CD4-positive, alpha-beta memory T cell (primary cell): ENCODE data around the gene APAF1. TPM values are rescaled to one million over a fixed set of nuclear protein-coding genes. Genes with fewer than 3 reads are reported as not detected.
A peak's percentile ranks its signal among the peaks of the same experiment; 100 is the strongest.

Experiments used
- CTCF ChIA-PET: fragments of 350-600 bp; sonication (Branson Sonifier 250); formaldehyde crosslinking; loops from one replicate; lab custom pipeline; 2021; ENCODE audit warnings: inconsistent platforms; ENCODE audit not compliant: partially characterized antibody; lab: Charles Lee
- POLR2A ChIA-PET: fragments of 350-600 bp; sonication (Branson Sonifier 250); formaldehyde crosslinking; loops from one replicate; lab custom pipeline; 2021; ENCODE audit not compliant: partially characterized antibody; lab: Charles Lee
- DNase-seq, 5 donors: peaks; one replicate each; pipeline versions ENCODE4 v3.0.0 to v3.0.0-alpha.2; 2020 to 2022; ENCODE audit warnings: mixed read lengths in 1 of 5
- H3K27ac ChIP-seq: one replicate; pipeline ENCODE4 v1.7.0; 2013; ENCODE audit warnings: low read depth, low read length
- H3K27me3 ChIP-seq: 2 replicates; pipeline ENCODE4 v1.7.0; 2013; ENCODE audit warnings: mild to moderate bottlenecking, low read length, moderate library complexity; ENCODE audit not compliant: insufficient read depth
- H3K36me3 ChIP-seq: 2 replicates; pipeline ENCODE4 v1.7.0; 2013; ENCODE audit warnings: mild to moderate bottlenecking, low read length, moderate library complexity; ENCODE audit not compliant: insufficient read depth
- H3K4me1 ChIP-seq: 2 replicates; pipeline ENCODE4 v1.7.0; 2013; ENCODE audit warnings: mild to moderate bottlenecking, low read length, moderate library complexity; ENCODE audit not compliant: insufficient read depth
- H3K4me3 ChIP-seq, 2 donors: one replicate each; pipeline ENCODE4 v1.7.0; 2013; ENCODE audit warnings: low read length in 2 of 2, mild to moderate bottlenecking in 1 of 2
- H3K9me3 ChIP-seq, 2 donors: one replicate each; pipeline ENCODE4 v1.7.0; 2013; ENCODE audit warnings: low read length in 2 of 2, control low read depth in 1 of 2; ENCODE audit not compliant: control insufficient read depth in 1 of 2
- H3K27ac Mint-ChIP-seq, 7 donors: one replicate each; pipeline ENCODE4 v1.8.0; 2020 to 2021; ENCODE audit warnings: mixed read lengths in 7 of 7, mild to moderate bottlenecking in 6 of 7, inconsistent platforms in 3 of 7, moderate library complexity in 3 of 7
- H3K27me3 Mint-ChIP-seq, 2 donors: one replicate each; pipeline ENCODE4 v1.8.0; 2020 to 2021; ENCODE audit warnings: mixed read lengths in 2 of 2
- H3K36me3 Mint-ChIP-seq, 2 donors: one replicate each; pipeline ENCODE4 v1.8.0; 2020 to 2021; ENCODE audit warnings: mixed read lengths in 2 of 2, inconsistent platforms in 1 of 2, mild to moderate bottlenecking in 1 of 2
- H3K4me1 Mint-ChIP-seq, 4 donors: one replicate each; pipeline ENCODE4 v1.8.0; 2020 to 2021; ENCODE audit warnings: mixed read lengths in 4 of 4, mild to moderate bottlenecking in 1 of 4
- H3K4me3 Mint-ChIP-seq, 8 donors: one replicate each; pipeline ENCODE4 v1.8.0; 2020 to 2021; ENCODE audit warnings: mixed read lengths in 8 of 8, mild to moderate bottlenecking in 7 of 8, moderate library complexity in 6 of 8, inconsistent platforms in 3 of 8
- H3K9me3 Mint-ChIP-seq, 8 donors: one replicate each; pipeline ENCODE4 v1.8.0; 2020 to 2021; ENCODE audit warnings: mixed read lengths in 8 of 8, mild to moderate bottlenecking in 5 of 8, inconsistent platforms in 3 of 8, moderate library complexity in 1 of 8
- intact Hi-C: fragments of 100-400 bp; cut with micrococcal nuclease; formaldehyde crosslinking; loops from one replicate; pipeline ENCODE4 v1.15.1; 2023
- polyA plus RNA-seq, 2 donors: library from polyadenylated mRNA; unstranded; fragments of 300-500 nt; fragmentation: Illumina TruSeq; gene quantifications; one replicate each; pipeline ENCODE4 v1.2.3, GENCODE V29; 2021
- total RNA-seq, 2 experiments: library from RNA; stranded (reverse); gene quantifications; one replicate each; pipeline ENCODE4 v1.2.3, GENCODE V29; 2021

APAF1 gene
- total and polyA plus RNA-seq, 4 experiments from 2014 or later: 5.3 to 32.2 (median 20.1) TPM

DNA sequence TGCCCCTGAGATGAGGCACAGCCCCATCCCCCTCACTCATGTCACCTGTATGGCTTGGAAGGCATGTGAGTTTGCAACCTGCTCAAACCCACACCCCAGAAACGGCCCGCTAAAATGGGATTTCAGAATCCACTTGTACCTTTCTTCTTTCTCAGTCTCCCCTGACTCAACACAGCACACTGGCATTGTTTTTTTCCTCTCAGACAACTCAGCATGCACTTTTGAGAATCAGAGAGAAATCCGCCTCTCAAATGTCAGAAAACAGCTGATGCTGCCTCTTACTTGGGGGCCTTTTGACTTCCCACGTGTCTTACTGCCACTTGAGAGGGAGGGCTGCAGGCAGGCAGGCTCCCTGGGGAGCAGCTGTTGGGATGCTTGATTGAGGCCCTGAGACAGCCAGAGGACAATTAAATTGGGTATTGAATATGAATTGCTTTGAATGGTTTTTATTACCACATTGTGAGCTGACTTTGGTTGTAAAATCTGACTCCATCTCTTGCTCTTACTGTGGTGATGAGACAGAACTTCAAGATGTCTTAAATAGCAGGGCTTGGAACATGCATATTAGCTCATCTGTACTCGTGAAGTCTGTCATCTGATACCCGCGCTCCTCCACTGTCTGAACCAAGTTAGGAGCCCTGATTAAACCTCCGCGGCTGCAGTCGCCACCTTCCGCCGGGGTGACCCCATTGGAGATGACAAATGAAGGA, 96.6 kb downstream of the APAF1 start:
- H3K27ac ChIP-seq: no peak overlapping the region
- H3K36me3 Mint-ChIP-seq: peaks cover 0 to 3% of the 10 kb centered on the region in 2 donors
- H3K27ac Mint-ChIP-seq: peak overlapping the region in 2 of 7 donors; percentile 31 to 57
- no peaks in the 10 kb centered on the region for H3K9me3 ChIP-seq
- H3K4me1 ChIP-seq: peaks cover 20% of the 10 kb centered on the region
- H3K9me3 Mint-ChIP-seq: peaks cover 0 to 4% (median 0%) of the 10 kb centered on the region in 8 donors
- peaks cover 6 to 11% of the 10 kb centered on the region in 2 donors for H3K27me3 Mint-ChIP-seq
- H3K4me3 Mint-ChIP-seq: no peak overlapping the region
- ChIA-PET POLR2A (interaction anchor here (0.8 kb wide), 1 partner anchor 8 kb away, joined by 3 read pairs; no protein-coding TSS in a partner anchor), CTCF (interaction anchor here (0.7 to 3.0 kb wide), 3 partner anchors 11 to 98 kb away, joined by 3 to 12 read pairs (median 9); no protein-coding TSS in a partner anchor)
- no peak for DNase-seq
- H3K4me1 Mint-ChIP-seq: peaks cover 6 to 14% (median 10%) of the 10 kb centered on the region in 4 donors
- intact Hi-C loops: no loop called here
- no peak overlapping the region for H3K4me3 ChIP-seq
- H3K27me3 ChIP-seq: no peaks in the 10 kb centered on the region
- H3K36me3 ChIP-seq: no peaks in the 10 kb centered on the region

DNA sequence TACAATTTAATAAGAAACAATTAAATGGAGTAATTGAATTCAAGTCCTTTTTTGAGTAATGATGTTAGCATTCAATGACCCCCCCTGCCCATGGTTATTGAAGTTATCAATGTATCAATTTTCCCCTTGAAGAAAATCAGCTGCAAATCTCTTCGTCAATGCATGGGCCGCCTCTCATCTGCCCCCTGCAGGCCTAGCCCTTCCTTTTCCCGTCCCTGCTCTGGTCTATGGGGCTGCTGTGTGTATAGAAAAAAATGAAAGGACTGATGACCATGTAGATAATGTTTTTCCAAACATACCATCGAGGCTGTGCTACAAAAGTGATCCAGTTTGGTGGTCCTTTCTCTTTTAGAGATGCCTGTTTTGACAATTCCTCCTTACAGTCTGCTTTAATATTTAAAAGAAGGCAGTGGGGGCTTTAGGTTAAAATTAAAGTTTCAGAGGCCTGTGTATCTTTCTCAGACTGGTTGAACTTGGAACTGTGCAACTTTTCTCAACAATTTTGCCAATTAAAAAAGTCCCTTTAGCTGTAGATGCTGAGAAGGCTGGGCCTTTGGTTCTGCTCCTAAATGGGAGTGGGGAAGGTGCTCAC, 98.4 kb downstream of the APAF1 start:
- DNase-seq: peak in 3 of 5 donors; percentile 5 to 24 (median 19)
- peaks cover 20% of the 10 kb centered on the region for H3K4me1 ChIP-seq
- Mint-ChIP-seq H3K27ac (peak overlapping the region in 1 of 7 donors; percentile 50), H3K27me3 (peaks cover 11 to 20% of the 10 kb centered on the region in 2 donors), H3K4me1 (peaks cover 6 to 14% (median 10%) of the 10 kb centered on the region in 4 donors), H3K36me3 (no peaks in the 10 kb centered on the region), H3K9me3 (peaks cover 0 to 4% (median 0%) of the 10 kb centered on the region in 8 donors), H3K4me3 (no peak overlapping the region)
- H3K9me3 ChIP-seq: no peaks in the 10 kb centered on the region
- POLR2A ChIA-PET: no interaction called here
- H3K36me3 ChIP-seq: no peaks in the 10 kb centered on the region
- no peaks in the 10 kb centered on the region for H3K27me3 ChIP-seq
- no peak overlapping the region for H3K27ac ChIP-seq
- intact Hi-C loops: loop anchor here (1.0 kb wide), 1 partner anchor 44 kb away; no protein-coding TSS in a partner anchor
- CTCF ChIA-PET: interaction anchor here (0.7 to 3.0 kb wide), 5 partner anchors 9 to 22 kb away, joined by 3 to 12 read pairs (median 3); no protein-coding TSS in a partner anchor
- no peak overlapping the region for H3K4me3 ChIP-seq

DNA sequence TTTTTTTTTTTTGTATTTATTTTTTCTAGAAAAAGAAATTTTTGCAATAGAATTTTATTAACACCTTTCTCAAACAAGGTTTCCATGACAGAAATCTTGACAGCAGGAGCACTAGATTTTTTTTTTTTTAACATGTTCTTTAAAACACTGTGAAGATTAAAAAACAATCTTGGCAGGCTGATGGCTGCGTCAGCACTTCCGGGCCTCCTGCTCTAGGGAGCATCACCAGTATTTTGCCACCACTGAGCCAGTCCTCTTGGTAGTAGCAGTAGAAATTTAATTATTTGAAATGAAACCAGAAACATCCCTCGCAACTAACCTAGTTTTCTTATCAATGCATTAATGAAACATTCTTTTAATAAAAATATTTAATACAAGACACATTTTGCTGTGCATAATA, 99.6 kb downstream of the APAF1 start:
- no peaks in the 10 kb centered on the region for H3K36me3 ChIP-seq
- H3K36me3 Mint-ChIP-seq: no peaks in the 10 kb centered on the region
- ChIA-PET CTCF (no interaction called here), POLR2A (no interaction called here)
- H3K4me1 ChIP-seq: peaks cover 20% of the 10 kb centered on the region
- peak overlapping the region in 2 of 7 donors; percentile 20 to 38 for H3K27ac Mint-ChIP-seq
- peak overlapping the region; percentile 66 to 88 (median 78) for H3K4me3 Mint-ChIP-seq
- no peak overlapping the region for H3K4me3 ChIP-seq
- intact Hi-C loops: no loop called here
- DNase-seq: peak; percentile 12 to 42 (median 36)
- peaks cover 0 to 4% (median 0%) of the 10 kb centered on the region in 8 donors for H3K9me3 Mint-ChIP-seq
- no peak overlapping the region for H3K27ac ChIP-seq
- peaks cover 11 to 23% of the 10 kb centered on the region in 2 donors for H3K27me3 Mint-ChIP-seq
- H3K4me1 Mint-ChIP-seq: peaks cover 6 to 14% (median 10%) of the 10 kb centered on the region in 4 donors
- H3K9me3 ChIP-seq: no peaks in the 10 kb centered on the region
- H3K27me3 ChIP-seq: no peaks in the 10 kb centered on the region

DNA sequence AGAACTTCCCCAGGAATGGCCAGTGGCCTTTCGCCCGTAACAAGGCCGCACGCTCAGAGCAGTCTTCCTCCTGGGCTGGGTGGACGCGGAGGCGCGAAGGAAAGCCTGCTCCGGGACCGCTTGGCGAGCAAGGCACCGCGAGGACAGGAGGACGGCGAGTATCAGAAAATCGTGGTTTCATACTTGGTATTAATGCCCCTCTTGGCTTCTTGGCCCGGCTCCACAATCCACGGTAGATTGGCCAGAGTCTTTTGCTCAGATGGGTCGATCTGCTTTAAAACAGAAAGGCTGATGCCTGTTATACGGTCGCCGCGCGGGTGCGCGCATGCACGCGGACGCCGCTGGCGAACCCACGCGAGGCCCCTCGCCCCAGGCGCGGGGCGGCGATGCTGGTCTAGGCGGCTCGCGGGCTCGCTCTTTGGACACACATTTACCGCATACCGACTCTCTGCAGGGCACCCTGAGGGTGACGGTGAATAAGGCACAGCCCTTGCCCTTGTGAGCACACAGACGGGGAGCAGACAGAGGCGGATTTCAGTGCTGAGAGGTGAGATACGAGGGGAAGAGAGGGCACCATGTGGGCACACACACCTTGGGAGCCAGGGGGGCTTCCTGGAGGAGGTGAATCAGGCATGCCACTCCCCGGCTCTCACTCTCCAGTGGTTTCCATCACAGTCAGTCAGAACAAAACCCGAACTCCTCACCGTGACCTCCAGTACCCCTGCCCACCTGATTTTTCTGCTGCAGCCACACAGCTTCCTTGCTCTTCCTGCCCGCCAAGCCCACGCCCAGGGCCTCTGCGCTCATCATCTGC, 100.7 kb downstream of the APAF1 start:
- Mint-ChIP-seq H3K27me3 (peaks cover 13 to 23% of the 10 kb centered on the region in 2 donors), H3K4me3 (peak overlapping the region; percentile 78 to 89 (median 86)), H3K9me3 (peaks cover 0 to 4% (median 0%) of the 10 kb centered on the region in 8 donors), H3K4me1 (peaks cover 6 to 14% (median 10%) of the 10 kb centered on the region in 4 donors), H3K36me3 (no peaks in the 10 kb centered on the region), H3K27ac (peak overlapping the region in 4 of 7 donors; percentile 58 to 81 (median 77))
- Histone ChIP-seq H3K36me3 (no peaks in the 10 kb centered on the region), H3K27ac (peak overlapping the region; percentile 41), H3K4me3 (peak overlapping the region; percentile 45 to 80), H3K4me1 (peaks cover 20% of the 10 kb centered on the region), H3K9me3 (no peaks in the 10 kb centered on the region), H3K27me3 (no peaks in the 10 kb centered on the region)
- intact Hi-C loops: no loop called here
- CTCF ChIA-PET: no interaction called here
- POLR2A ChIA-PET: no interaction called here
- DNase-seq: peak in 4 of 5 donors; percentile 15 to 37 (median 22)

DNA sequence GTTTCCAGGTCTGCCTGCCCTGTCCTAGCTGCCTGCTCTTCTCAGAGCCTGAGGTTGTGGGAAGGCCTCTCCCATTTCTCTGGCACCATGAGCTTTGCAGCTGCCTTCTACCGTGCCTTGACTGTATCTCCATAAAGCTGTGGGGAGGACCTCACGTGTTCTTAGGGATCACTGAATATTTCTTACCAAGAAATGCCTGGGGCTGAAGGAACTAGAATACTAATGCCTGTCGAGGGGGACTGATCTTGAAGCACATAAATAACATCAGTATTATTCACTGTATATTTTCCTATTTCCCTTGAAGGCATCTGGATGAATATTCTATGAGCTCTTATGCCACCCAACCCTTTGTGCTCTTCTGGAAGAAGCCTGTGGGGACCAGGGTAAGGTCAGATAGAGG, 103.4 kb downstream of the APAF1 start:
- ChIA-PET CTCF (interaction anchor here (1.3 kb wide), 1 partner anchor 26 kb away, joined by 3 read pairs; no protein-coding TSS in a partner anchor), POLR2A (no interaction called here)
- H3K4me1 Mint-ChIP-seq: peaks cover 6 to 14% (median 8%) of the 10 kb centered on the region in 4 donors
- peaks cover 13 to 19% of the 10 kb centered on the region in 2 donors for H3K27me3 Mint-ChIP-seq
- no peaks in the 10 kb centered on the region for H3K36me3 Mint-ChIP-seq
- Histone ChIP-seq H3K4me1 (peaks cover 19% of the 10 kb centered on the region), H3K27me3 (no peaks in the 10 kb centered on the region), H3K27ac (no peak overlapping the region), H3K9me3 (no peaks in the 10 kb centered on the region), H3K36me3 (no peaks in the 10 kb centered on the region), H3K4me3 (no peak overlapping the region)
- intact Hi-C loops: no loop called here
- no peak overlapping the region for H3K4me3 Mint-ChIP-seq
- no peak overlapping the region for H3K27ac Mint-ChIP-seq
- H3K9me3 Mint-ChIP-seq: no peaks in the 10 kb centered on the region
- no peak for DNase-seq

DNA sequence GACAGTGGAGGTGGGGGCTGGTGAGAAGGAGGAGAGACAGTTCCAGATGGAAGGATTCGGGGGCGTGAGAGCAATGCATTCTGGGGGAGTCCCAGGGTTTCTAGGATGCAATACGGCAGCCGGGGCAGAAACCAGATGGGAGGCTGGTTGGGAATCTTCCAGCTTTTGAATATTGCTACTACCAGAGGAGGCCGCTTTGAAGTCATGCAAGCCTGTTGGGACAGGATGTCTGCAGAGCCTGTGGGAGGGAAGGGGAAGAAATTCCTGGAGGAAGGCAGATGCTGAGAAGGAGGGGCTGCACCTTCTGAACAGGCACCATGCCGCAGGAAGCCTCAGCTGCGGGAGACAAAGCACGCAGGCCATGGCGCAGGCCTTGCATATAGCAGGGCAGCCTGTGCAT, 105.4 kb downstream of the APAF1 start:
- H3K4me3 ChIP-seq: no peak overlapping the region
- peaks cover 8% of the 10 kb centered on the region for H3K4me1 ChIP-seq
- no peak overlapping the region for H3K27ac Mint-ChIP-seq
- CTCF ChIA-PET: interaction anchor here (3.2 kb wide), 1 partner anchor 8 kb away, joined by 9 read pairs; no protein-coding TSS in a partner anchor
- peaks cover 15 to 19% of the 10 kb centered on the region in 2 donors for H3K27me3 Mint-ChIP-seq
- H3K36me3 Mint-ChIP-seq: no peaks in the 10 kb centered on the region
- no peak overlapping the region for H3K27ac ChIP-seq
- H3K4me1 Mint-ChIP-seq: peaks cover 9 to 16% (median 12%) of the 10 kb centered on the region in 4 donors
- no peaks in the 10 kb centered on the region for H3K9me3 Mint-ChIP-seq
- H3K4me3 Mint-ChIP-seq: no peak overlapping the region
- POLR2A ChIA-PET: interaction anchor here (0.7 kb wide), 1 partner anchor 10 kb away, joined by 3 read pairs; no protein-coding TSS in a partner anchor
- no peaks in the 10 kb centered on the region for H3K27me3 ChIP-seq
- intact Hi-C loops: no loop called here
- H3K36me3 ChIP-seq: no peaks in the 10 kb centered on the region
- no peaks in the 10 kb centered on the region for H3K9me3 ChIP-seq
- DNase-seq: no peak
